ENCODE results near the gene RPL13A.

Gene RPL13A

DNA sequence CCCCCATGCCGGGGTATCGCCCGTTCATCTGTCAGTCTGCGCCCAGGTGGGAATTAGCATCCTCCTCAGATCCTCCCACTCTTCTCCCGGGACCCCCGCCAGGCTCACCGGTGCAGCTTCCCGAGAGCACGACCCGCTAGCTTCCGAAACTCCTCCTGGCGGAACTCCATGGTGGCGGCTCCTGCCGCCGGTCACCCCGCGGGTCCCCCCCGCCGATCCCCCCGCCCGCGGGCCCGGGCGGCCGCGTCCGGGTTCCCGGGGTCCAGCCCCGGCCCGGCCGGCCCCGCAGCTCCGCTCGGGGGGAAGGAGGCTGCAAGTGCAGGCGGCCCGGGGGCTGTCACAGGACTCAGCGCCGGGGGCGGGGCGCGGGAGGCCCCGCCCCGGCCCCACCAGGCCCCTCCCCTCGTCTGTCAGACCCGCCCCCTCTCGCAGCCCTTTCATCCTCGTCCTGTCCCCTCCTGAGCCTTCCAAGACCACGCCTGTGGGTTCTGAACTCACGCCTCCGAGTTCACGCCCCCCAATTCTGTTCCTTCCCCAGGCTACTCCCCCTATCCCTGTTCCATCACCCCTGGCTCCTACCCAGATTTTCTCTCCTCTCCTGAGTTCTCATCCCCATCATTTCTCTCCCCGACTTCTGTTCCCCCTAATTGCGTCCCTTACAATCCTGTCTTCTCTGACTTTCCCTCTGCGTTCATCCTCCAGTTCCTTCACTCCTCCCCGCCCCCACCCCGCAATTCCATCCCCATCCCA lies 46.0 kb upstream of the RPL13A start, which contains the start of gene SLC17A7:
Gene SLC17A7, minus strand, starts transcription at position 318 of the 750 bp plus-strand sequence. Its CDS starts 148 bp downstream, at position 170.
- Histone ChIP-seq H4K91ac (ENCODE audit: low read length) (no peak within 1 kb of the TSS), H4K8ac (ENCODE audit: low read length) (no peak within 1 kb of the TSS), H2BK5ac (ENCODE audit: low read depth, low read length, poor library complexity, severe bottlenecking) (no peak within 1 kb of the TSS), H3K4ac (ENCODE audit: low read depth in 1 of 2, low read length in 2 of 2) (no peak within 1 kb of the TSS), H3K79me1 (replicated peaks; ENCODE audit: low read length, poor library complexity, severe bottlenecking) (no peaks in the 10 kb centered on the region), H2BK15ac (ENCODE audit: low read depth, poor library complexity, severe bottlenecking) (no peak within 1 kb of the TSS), H2AFZ (ENCODE audit: low read depth, low read length) (no peak within 1 kb of the TSS), H3K9me3 (ENCODE audit: control insufficient read depth, low read length) (no peaks in the 10 kb centered on the region), H3K18ac (ENCODE audit: low read depth in 1 of 2, low read length in 2 of 2) (no peak within 1 kb of the TSS), H3K4me3 (ENCODE audit: insufficient read depth in 1 of 2, low read depth in 1 of 2, low read length in 2 of 2) (no peak within 1 kb of the TSS), H3K36me3 (ENCODE audit: control insufficient read depth in 1 of 2, insufficient read depth in 2 of 2, low read depth in 1 of 2, low read length in 2 of 2) (peaks cover 0 to 6% of the 10 kb centered on the region in 2 experiments), H2BK12ac (ENCODE audit: low read length in 2 of 2) (no peak within 1 kb of the TSS), H3K23ac (ENCODE audit: low read length in 2 of 2) (no peak within 1 kb of the TSS), H3K4me1 (ENCODE audit: control insufficient read depth, insufficient read depth, low read depth, low read length) (peaks cover 13% of the 10 kb centered on the region), H3K27ac (ENCODE audit: low read length, poor library complexity, severe bottlenecking) (no peak within 1 kb of the TSS), H3K4me2 (ENCODE audit: low read length, poor library complexity, severe bottlenecking) (peak within 1 kb of the TSS; percentile 59), H3K14ac (ENCODE audit: low read length in 2 of 2) (no peak within 1 kb of the TSS), H2BK120ac (ENCODE audit: low read depth, low read length) (no peak within 1 kb of the TSS), H2AK5ac (ENCODE audit: low read length, severe bottlenecking) (no peak within 1 kb of the TSS), H3K9ac (ENCODE audit: low read length) (no peak within 1 kb of the TSS), H3K27me3 (ENCODE audit: control insufficient read depth in 1 of 2, insufficient read depth in 1 of 2, low read length in 2 of 2) (peaks cover 54 to 60% of the 10 kb centered on the region in 2 experiments)
- 3% methylated on average over 43 of the region's 56 CpGs for WGBS
- DNase-seq: peak; percentile 39

DNA sequence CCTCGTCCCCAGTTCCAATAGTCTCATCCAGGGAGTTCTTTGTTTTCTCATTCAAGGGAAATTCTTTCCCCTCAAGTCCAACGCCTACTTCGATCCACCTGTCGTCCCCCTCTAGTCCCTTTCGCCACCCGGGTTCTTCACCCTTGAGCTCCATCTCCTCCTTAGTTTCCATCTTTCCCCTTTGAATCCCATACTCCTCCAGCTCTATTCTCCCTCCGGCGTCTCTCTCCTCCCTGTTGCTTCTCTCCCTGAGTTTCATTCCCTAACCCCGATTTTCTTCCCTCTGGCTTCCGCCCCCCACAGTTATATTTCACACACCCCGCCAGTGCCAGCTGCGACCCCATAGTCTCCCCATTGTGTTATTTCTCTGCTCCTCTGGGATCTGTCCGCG lies 45.5 kb upstream of the RPL13A start:
- Histone ChIP-seq H3K4me1 (ENCODE audit: control insufficient read depth, insufficient read depth, low read depth, low read length) (peaks cover 11% of the 10 kb centered on the region), H3K27me3 (ENCODE audit: control insufficient read depth in 1 of 2, insufficient read depth in 1 of 2, low read length in 2 of 2) (peaks cover 50 to 55% of the 10 kb centered on the region in 2 experiments), H3K79me1 (replicated peaks; ENCODE audit: low read length, poor library complexity, severe bottlenecking) (no peaks in the 10 kb centered on the region), H2BK15ac (ENCODE audit: low read depth, poor library complexity, severe bottlenecking) (no peak overlapping the region), H3K14ac (ENCODE audit: low read length in 2 of 2) (no peak overlapping the region), H3K9me3 (ENCODE audit: control insufficient read depth, low read length) (no peaks in the 10 kb centered on the region), H2BK5ac (ENCODE audit: low read depth, low read length, poor library complexity, severe bottlenecking) (no peak overlapping the region), H2AK5ac (ENCODE audit: low read length, severe bottlenecking) (no peak overlapping the region), H2AFZ (ENCODE audit: low read depth, low read length) (no peak overlapping the region), H3K18ac (ENCODE audit: low read depth in 1 of 2, low read length in 2 of 2) (no peak overlapping the region), H2BK120ac (ENCODE audit: low read depth, low read length) (no peak overlapping the region), H4K91ac (ENCODE audit: low read length) (no peak overlapping the region), H3K27ac (ENCODE audit: low read length, poor library complexity, severe bottlenecking) (no peak overlapping the region), H4K8ac (ENCODE audit: low read length) (no peak overlapping the region), H2BK12ac (ENCODE audit: low read length in 2 of 2) (no peak overlapping the region), H3K4me3 (ENCODE audit: insufficient read depth in 1 of 2, low read depth in 1 of 2, low read length in 2 of 2) (no peak overlapping the region), H3K4ac (ENCODE audit: low read depth in 1 of 2, low read length in 2 of 2) (no peak overlapping the region), H3K4me2 (ENCODE audit: low read length, poor library complexity, severe bottlenecking) (no peak overlapping the region), H3K9ac (ENCODE audit: low read length) (no peak overlapping the region), H3K23ac (ENCODE audit: low read length in 2 of 2) (no peak overlapping the region), H3K36me3 (ENCODE audit: control insufficient read depth in 1 of 2, insufficient read depth in 2 of 2, low read depth in 1 of 2, low read length in 2 of 2) (peaks cover 2 to 12% of the 10 kb centered on the region in 2 experiments)
- 26% methylated on average over 14 of the region's 14 CpGs for WGBS
- no peak for DNase-seq

DNA sequence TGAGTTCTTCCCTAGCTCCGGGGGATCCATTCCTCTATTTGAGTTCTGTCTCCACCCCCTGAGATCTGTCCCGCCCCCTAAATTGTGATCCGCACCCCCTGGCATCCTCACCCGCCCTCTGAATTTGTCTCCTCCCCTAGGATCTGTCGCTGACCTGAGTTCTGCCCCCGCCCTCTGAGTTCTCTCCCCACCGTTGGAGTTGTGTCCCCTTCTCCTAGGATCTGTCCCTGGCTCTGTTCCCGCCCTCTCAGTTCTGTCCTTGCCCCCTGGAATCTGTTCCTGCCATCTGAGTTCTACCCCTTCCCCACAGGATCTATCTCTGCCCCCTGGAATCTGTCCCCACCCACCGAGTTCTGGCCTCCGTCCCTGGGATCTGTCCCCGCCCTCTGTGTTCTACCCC lies 45.1 kb upstream of the RPL13A start:
- Histone ChIP-seq H3K4me1 (ENCODE audit: control insufficient read depth, insufficient read depth, low read depth, low read length) (peaks cover 11% of the 10 kb centered on the region), H2BK5ac (ENCODE audit: low read depth, low read length, poor library complexity, severe bottlenecking) (no peak overlapping the region), H2BK12ac (ENCODE audit: low read length in 2 of 2) (no peak overlapping the region), H4K91ac (ENCODE audit: low read length) (no peak overlapping the region), H3K4ac (ENCODE audit: low read depth in 1 of 2, low read length in 2 of 2) (no peak overlapping the region), H3K18ac (ENCODE audit: low read depth in 1 of 2, low read length in 2 of 2) (no peak overlapping the region), H2BK15ac (ENCODE audit: low read depth, poor library complexity, severe bottlenecking) (no peak overlapping the region), H3K27me3 (ENCODE audit: control insufficient read depth in 1 of 2, insufficient read depth in 1 of 2, low read length in 2 of 2) (peaks cover 49 to 51% of the 10 kb centered on the region in 2 experiments), H3K27ac (ENCODE audit: low read length, poor library complexity, severe bottlenecking) (no peak overlapping the region), H4K8ac (ENCODE audit: low read length) (no peak overlapping the region), H3K9ac (ENCODE audit: low read length) (no peak overlapping the region), H3K14ac (ENCODE audit: low read length in 2 of 2) (no peak overlapping the region), H2AK5ac (ENCODE audit: low read length, severe bottlenecking) (no peak overlapping the region), H3K9me3 (ENCODE audit: control insufficient read depth, low read length) (no peaks in the 10 kb centered on the region), H3K23ac (ENCODE audit: low read length in 2 of 2) (no peak overlapping the region), H3K36me3 (ENCODE audit: control insufficient read depth in 1 of 2, insufficient read depth in 2 of 2, low read depth in 1 of 2, low read length in 2 of 2) (peaks cover 2 to 16% of the 10 kb centered on the region in 2 experiments), H2AFZ (ENCODE audit: low read depth, low read length) (no peak overlapping the region), H2BK120ac (ENCODE audit: low read depth, low read length) (no peak overlapping the region), H3K4me3 (ENCODE audit: insufficient read depth in 1 of 2, low read depth in 1 of 2, low read length in 2 of 2) (no peak overlapping the region), H3K79me1 (replicated peaks; ENCODE audit: low read length, poor library complexity, severe bottlenecking) (no peaks in the 10 kb centered on the region), H3K4me2 (ENCODE audit: low read length, poor library complexity, severe bottlenecking) (no peak overlapping the region)
- WGBS: 11% methylated on average over 11 of the region's 11 CpGs
- DNase-seq: no peak

DNA sequence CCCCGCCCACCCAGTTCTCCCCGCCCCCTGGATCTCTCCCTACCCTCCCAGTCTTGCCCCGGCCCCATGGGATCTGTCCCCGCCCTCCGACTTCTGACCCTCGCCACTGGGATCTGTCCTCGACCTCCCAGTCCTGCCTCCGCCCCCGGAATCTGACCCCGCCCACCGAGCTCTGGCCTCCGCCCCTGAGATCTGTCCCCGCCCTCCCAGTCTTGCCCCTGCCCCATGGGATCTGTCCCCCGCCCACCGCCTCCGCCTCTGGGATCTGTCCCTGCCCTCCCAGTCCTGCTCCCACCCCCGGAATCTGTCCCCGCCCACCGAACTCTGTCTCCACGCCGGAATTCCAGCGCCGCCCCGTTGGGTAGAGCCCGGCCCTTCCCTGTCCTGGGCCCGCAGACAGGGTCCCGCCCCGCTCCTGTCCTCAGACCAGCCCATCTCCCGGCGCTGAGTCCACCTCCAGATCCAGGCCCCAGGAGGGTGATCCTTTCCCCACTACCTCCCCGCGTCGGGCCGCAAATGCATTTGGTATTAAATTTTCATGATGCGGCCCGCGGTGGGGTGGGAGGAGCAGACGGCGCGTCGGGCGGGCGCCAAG lies 44.5 kb upstream of the RPL13A start:
- peaks cover 13% of the 10 kb centered on the region for H3K4me1 ChIP-seq (ENCODE audit: control insufficient read depth, insufficient read depth, low read depth, low read length)
- peaks cover 44 to 45% of the 10 kb centered on the region in 2 experiments for H3K27me3 ChIP-seq (ENCODE audit: control insufficient read depth in 1 of 2, insufficient read depth in 1 of 2, low read length in 2 of 2)
- no peak overlapping the region for H3K27ac ChIP-seq (ENCODE audit: low read length, poor library complexity, severe bottlenecking)
- H3K4me2 ChIP-seq (ENCODE audit: low read length, poor library complexity, severe bottlenecking): peak overlapping the region; percentile 92
- peak; percentile 92 for DNase-seq
- H2AFZ ChIP-seq (ENCODE audit: low read depth, low read length): peak overlapping the region; percentile 75
- peak overlapping the region; percentile 62 for H4K91ac ChIP-seq (ENCODE audit: low read length)
- H2BK12ac ChIP-seq (ENCODE audit: low read length in 2 of 2): no peak overlapping the region
- H2BK120ac ChIP-seq (ENCODE audit: low read depth, low read length): peak overlapping the region; percentile 24
- H3K79me1 ChIP-seq (replicated peaks; ENCODE audit: low read length, poor library complexity, severe bottlenecking): peaks cover under 1% of the 10 kb centered on the region
- H2BK15ac ChIP-seq (ENCODE audit: low read depth, poor library complexity, severe bottlenecking): no peak overlapping the region
- H3K4me3 ChIP-seq (ENCODE audit: insufficient read depth in 1 of 2, low read depth in 1 of 2, low read length in 2 of 2): peak overlapping the region; percentile 59 to 80
- H3K23ac ChIP-seq (ENCODE audit: low read length in 2 of 2): no peak overlapping the region
- H3K9me3 ChIP-seq (ENCODE audit: control insufficient read depth, low read length): no peaks in the 10 kb centered on the region
- no peak overlapping the region for H3K4ac ChIP-seq (ENCODE audit: low read depth in 1 of 2, low read length in 2 of 2)
- under 1% methylated on average over 41 of the region's 43 CpGs for WGBS
- H3K9ac ChIP-seq (ENCODE audit: low read length): peak overlapping the region; percentile 74
- H2BK5ac ChIP-seq (ENCODE audit: low read depth, low read length, poor library complexity, severe bottlenecking): no peak overlapping the region
- no peak overlapping the region for H3K14ac ChIP-seq (ENCODE audit: low read length in 2 of 2)
- no peak overlapping the region for H2AK5ac ChIP-seq (ENCODE audit: low read length, severe bottlenecking)
- H4K8ac ChIP-seq (ENCODE audit: low read length): peak overlapping the region; percentile 67
- peaks cover 2 to 21% of the 10 kb centered on the region in 2 experiments for H3K36me3 ChIP-seq (ENCODE audit: control insufficient read depth in 1 of 2, insufficient read depth in 2 of 2, low read depth in 1 of 2, low read length in 2 of 2)
- peak overlapping the region in 1 of 2 experiments; percentile 75 for H3K18ac ChIP-seq (ENCODE audit: low read depth in 1 of 2, low read length in 2 of 2)
